Endodermal cell (in vitro differentiated cells): ENCODE measurements around the gene BTBD2. TPM values are rescaled to one million over a fixed set of nuclear protein-coding genes. Genes with fewer than 3 reads are reported as not detected.

Experiments used
- DNase-seq: peaks from one replicate; pipeline ENCODE4 v3.0.0-alpha.2; 2017
- H3K27ac ChIP-seq: 2 replicates; pipeline ENCODE4 v1.5.1; 2013; ENCODE audit warnings: mild to moderate bottlenecking, low read depth, low read length, moderate library complexity
- H3K27me3 ChIP-seq: 2 replicates; pipeline ENCODE4 v1.6.1; 2013; ENCODE audit warnings: mild to moderate bottlenecking, low read length, moderate library complexity; ENCODE audit not compliant: insufficient read depth, control insufficient read depth, poor library complexity, severe bottlenecking
- H3K36me3 ChIP-seq: 2 replicates; pipeline ENCODE4 v1.7.0; 2013; ENCODE audit warnings: mild to moderate bottlenecking, low read length, moderate library complexity; ENCODE audit not compliant: control insufficient read depth, insufficient read depth
- H3K4me1 ChIP-seq: one replicate; pipeline ENCODE4 v1.7.0; 2013; ENCODE audit warnings: low read length; ENCODE audit not compliant: control insufficient read depth, insufficient read depth
- H3K4me3 ChIP-seq: 2 replicates; pipeline ENCODE4 v1.5.1; 2013; ENCODE audit warnings: mild to moderate bottlenecking, low read length, moderate library complexity
- H3K9ac ChIP-seq: 2 replicates; pipeline ENCODE4 v1.6.1; 2013; ENCODE audit warnings: mild to moderate bottlenecking, low read length, moderate library complexity; ENCODE audit not compliant: poor library complexity, severe bottlenecking; ENCODE audit errors: extremely low read depth
- H3K9me3 ChIP-seq: 2 replicates; pipeline ENCODE4 v1.6.1; 2013; ENCODE audit warnings: mild to moderate bottlenecking, low read length, moderate library complexity; ENCODE audit not compliant: control insufficient read depth
- H3K27ac Mint-ChIP-seq: 2 replicates; pipeline ENCODE4 v1.8.0; 2020; ENCODE audit warnings: mixed read lengths
- H3K27me3 Mint-ChIP-seq: 2 replicates; pipeline ENCODE4 v1.8.0; 2021; ENCODE audit warnings: mild to moderate bottlenecking, mixed read lengths; ENCODE audit not compliant: insufficient read depth
- H3K36me3 Mint-ChIP-seq: 2 replicates; pipeline ENCODE4 v1.8.0; 2020; ENCODE audit warnings: low read depth, mixed read lengths
- H3K4me1 Mint-ChIP-seq: 2 replicates; pipeline ENCODE4 v1.8.0; 2020; ENCODE audit warnings: mixed read lengths
- H3K4me3 Mint-ChIP-seq: 2 replicates; pipeline ENCODE4 v1.8.0; 2020; ENCODE audit warnings: mild to moderate bottlenecking, moderate library complexity, mixed read lengths
- H3K9me3 Mint-ChIP-seq: 2 replicates; pipeline ENCODE4 v1.8.0; 2020; ENCODE audit warnings: mild to moderate bottlenecking, mixed read lengths
- CTCF ChIP-seq: fragments of 200-600 bp; sonication (generic); conservative IDR thresholded peaks from 2 replicates; pipeline ENCODE4 v1.5.0; 2021; ENCODE audit warnings: antibody characterized with exemption, mild to moderate bottlenecking
- WGBS, 2 experiments: methylation state at CpG; one replicate each; pipeline versions ENCODE4 v1.1.5 to v1.1.7; 2013; ENCODE audit warnings: missing lambda C conversion rate in 2 of 2, mixed read lengths in 1 of 2; ENCODE audit not compliant: insufficient coverage in 1 of 2, insufficient read length in 1 of 2; 5-methylcytosine and 5-hydroxymethylcytosine counted together
- total RNA-seq, 2 donors: library from RNA; stranded (reverse); fragmentation: NEBNext Ultra II Directional in 1 of 2; extraction: Animal tissue kit (Norgen Biotek cat#: 25700) in 1 of 2; gene quantifications; 2 replicates in 1 of 2; 3 replicates in 1 of 2; pipeline ENCODE4 v1.2.1, GENCODE V29; 2021

Gene BTBD2
- total RNA-seq, 2 donors from 2014 or later = 107 to 112 TPM

DNA sequence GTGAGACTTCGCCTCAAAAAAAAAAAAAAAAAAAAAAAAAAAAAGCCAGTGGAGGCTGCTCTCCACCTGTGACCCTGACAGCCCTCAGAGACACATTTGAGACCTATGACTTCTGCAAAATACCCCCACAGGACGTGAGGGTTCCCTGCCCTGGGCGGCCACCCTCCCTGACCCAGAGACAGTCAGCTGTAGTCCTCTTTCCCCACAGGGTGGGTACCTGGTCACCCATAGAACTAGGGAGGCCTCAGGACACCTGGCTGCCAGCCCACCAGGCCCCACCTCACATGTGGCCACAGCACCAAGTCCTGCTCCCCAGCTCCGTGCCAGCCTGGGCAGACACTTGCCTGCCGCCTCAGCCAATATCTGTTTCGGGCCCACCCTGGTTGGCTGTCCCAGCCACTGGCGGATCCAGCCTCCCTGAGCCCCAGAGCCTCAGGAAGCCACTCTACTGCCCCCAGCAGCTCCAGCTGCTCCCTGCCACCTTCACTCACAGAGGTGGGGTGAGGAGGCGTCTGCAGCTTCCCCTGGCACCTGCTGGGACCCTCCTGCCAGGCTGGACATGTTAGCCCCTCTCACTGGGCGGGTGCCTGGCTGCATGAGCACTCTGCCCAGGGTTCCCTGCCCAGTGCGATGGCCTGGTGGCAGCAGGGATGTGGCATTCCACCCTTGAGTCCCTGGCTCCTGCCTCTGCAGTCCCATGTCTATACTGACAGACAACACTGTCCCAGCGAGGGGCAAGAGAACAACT, 28.6 kb upstream of the BTBD2 start:
- no peak overlapping the region for H3K4me3 Mint-ChIP-seq
- no peak overlapping the region for H3K27ac Mint-ChIP-seq
- WGBS, 2 experiments = 92 to 94% methylated on average over 6 to 11 of the region's 11 CpGs
- Histone ChIP-seq H3K4me1 (peaks cover 8% of the 10 kb centered on the region), H3K9me3 (no peaks in the 10 kb centered on the region), H3K36me3 (peaks cover 44% of the 10 kb centered on the region), H3K27me3 (no peaks in the 10 kb centered on the region), H3K9ac (no peak overlapping the region), H3K27ac (no peak overlapping the region), H3K4me3 (no peak overlapping the region)
- H3K36me3 Mint-ChIP-seq = peaks cover 17% of the 10 kb centered on the region
- H3K27me3 Mint-ChIP-seq = no peaks in the 10 kb centered on the region
- no peaks in the 10 kb centered on the region for H3K4me1 Mint-ChIP-seq
- peak; percentile 24 for TF ChIP-seq CTCF
- DNase-seq = peak; percentile 67
- H3K9me3 Mint-ChIP-seq = no peaks in the 10 kb centered on the region

DNA sequence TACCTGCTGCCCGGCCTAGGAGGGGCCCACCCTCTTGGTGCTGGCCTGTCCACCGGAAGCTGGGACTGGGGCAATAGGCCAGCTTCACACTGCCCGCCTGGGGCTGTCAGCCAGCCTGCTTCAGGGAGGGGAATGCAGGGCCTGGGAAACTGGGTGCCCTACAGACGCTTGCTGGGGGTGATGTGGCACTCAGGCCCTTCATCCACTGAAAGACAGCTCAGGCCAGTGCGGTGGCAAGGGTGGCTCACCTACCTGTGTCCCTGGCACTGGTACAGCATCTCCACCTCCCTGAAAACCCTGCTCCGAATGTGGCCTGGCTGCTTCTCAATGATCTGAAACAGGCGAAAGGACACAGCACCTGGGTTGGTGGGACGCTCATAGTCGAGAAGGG, 27.7 kb upstream of the BTBD2 start:
- Histone ChIP-seq H3K9ac (no peak overlapping the region), H3K36me3 (peaks cover 46% of the 10 kb centered on the region), H3K27me3 (no peaks in the 10 kb centered on the region), H3K4me3 (no peak overlapping the region), H3K4me1 (peaks cover 4% of the 10 kb centered on the region), H3K9me3 (no peaks in the 10 kb centered on the region), H3K27ac (no peak overlapping the region)
- no peak for TF ChIP-seq CTCF
- Mint-ChIP-seq H3K27ac (no peak overlapping the region), H3K27me3 (no peaks in the 10 kb centered on the region), H3K36me3 (peaks cover 19% of the 10 kb centered on the region), H3K9me3 (no peaks in the 10 kb centered on the region), H3K4me3 (no peak overlapping the region), H3K4me1 (no peaks in the 10 kb centered on the region)
- peak; percentile 49 for DNase-seq
- 93 to 94% methylated on average over 8 to 9 of the region's 9 CpGs for WGBS, 2 experiments

- peaks cover 4% of the 10 kb centered on the region for H3K4me1 ChIP-seq
- 74 to 77% methylated on average over 21 to 28 of the region's 29 CpGs for WGBS, 2 experiments
- Mint-ChIP-seq H3K27me3 (no peaks in the 10 kb centered on the region), H3K27ac (peak overlapping the region; percentile 84), H3K9me3 (no peaks in the 10 kb centered on the region), H3K4me1 (no peaks in the 10 kb centered on the region), H3K36me3 (peaks cover 22% of the 10 kb centered on the region), H3K4me3 (peak overlapping the region; percentile 33)
- peak overlapping the region; percentile 68 for H3K4me3 ChIP-seq
- H3K9me3 ChIP-seq = no peaks in the 10 kb centered on the region
- H3K9ac ChIP-seq = peak overlapping the region; percentile 20
- no peak for DNase-seq
- H3K27ac ChIP-seq = peak overlapping the region; percentile 61
- H3K27me3 ChIP-seq = no peaks in the 10 kb centered on the region
- H3K36me3 ChIP-seq = peaks cover 46% of the 10 kb centered on the region
- TF ChIP-seq CTCF = no peak
Measured at GRCh38 chr19:2042485-2043250, 27.2 kb upstream of the BTBD2 start.
